Measurements from ENCODE around the gene PTCD2.
"Not testable (repeated sequence)": the region's sequence is repeated elsewhere in the genome, so short reads cannot be mapped to it uniquely, and the experiment has no call there.

PTCD2 gene

DNA sequence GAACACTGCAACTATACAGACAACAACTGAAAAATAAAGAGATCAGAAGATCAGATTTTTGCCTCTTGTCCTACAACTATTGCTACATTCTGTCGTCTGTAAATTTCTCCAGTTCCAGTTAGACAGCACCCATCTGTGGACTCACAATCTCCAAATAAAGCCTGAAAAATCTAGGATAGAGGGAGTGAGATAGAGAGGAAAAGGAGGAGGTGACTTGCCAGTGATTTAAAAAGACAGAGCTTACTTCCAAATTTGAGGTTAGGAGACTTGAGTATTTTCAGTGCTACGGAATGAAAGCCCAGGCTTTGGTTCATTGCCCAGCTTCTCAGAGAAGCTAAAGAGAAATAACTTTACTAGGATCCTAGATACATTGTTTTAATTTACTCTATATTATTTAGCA is 63.6 kb downstream of the PTCD2 start:
- DNase-seq: no peak

GRCh38 chr5:72386639-72387038 is 66.5 kb downstream of the PTCD2 start:
- DNase-seq: no peak

- DNase-seq: peak; percentile 37
These were observed 67.8 kb downstream of the PTCD2 start for GRCh38 chr5:72387985-72388384.

DNA sequence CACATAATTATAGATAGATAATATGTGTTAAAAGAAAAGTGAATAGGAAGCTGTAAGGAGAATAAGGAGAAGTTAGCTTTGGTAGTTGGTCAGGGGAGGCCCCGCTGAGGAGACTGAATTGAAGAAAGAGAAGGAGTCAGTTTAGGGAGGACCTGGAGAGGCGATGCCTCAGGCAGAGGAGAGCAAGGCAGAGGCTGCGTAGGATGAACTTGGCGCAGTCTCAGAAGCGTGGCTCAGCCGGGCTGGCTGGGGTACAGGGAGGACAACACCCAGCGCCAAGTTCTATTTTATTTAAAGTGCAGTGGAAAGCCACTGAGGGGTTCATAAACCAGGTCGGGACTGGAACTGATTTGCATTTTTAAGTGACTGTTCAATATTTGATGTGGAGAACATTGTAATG is 68.5 kb downstream of the PTCD2 start:
- DNase-seq: no peak

DNA sequence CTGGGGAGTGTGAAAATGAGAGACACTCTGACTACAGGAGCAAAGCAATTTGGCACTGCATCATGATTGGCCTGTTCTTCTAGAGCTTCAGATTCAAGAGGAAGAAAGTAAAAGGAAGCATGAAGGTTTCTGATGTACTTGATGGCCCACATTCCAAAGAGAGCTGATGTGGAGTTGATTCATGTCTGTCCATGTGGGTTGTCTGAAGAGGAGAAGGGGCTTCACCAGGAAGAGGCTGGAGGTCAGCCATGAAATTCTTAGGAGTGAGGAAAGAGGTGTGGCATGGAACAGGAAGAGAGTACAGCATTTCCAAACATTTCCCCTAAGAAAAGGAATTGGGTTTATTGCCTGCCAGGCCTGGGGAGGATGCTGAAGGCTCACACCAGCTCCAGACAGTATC is 70.7 kb downstream of the PTCD2 start:
- no peak for DNase-seq

GRCh38 chr5:72392326-72392733 is 72.2 kb downstream of the PTCD2 start:
- DNase-seq: no peak

GRCh38 chr5:72393052-72393451 is 72.9 kb downstream of the PTCD2 start:
- DNase-seq: no peak

DNA sequence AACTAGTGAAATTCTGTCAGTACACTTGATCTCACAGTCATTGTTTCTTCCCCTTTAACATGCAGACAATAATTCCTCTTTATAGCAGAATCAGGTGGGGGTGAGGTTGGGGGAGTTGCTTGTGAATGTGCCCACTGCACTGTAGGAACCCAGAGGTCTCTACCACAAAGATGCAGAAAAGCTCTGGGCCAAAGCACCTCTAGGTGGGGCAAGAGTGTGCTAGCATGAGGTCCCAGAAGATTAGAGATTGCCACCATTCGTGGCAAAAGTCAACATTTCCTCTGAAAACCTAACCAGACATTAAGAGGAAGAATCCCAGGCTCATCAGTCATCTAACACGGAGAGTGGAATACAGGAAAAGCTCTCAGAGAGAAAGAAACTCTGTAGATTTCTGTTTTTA is 74.5 kb downstream of the PTCD2 start:
- no peak for DNase-seq

- no peak for DNase-seq
These were observed 77.7 kb downstream of the PTCD2 start for GRCh38 chr5:72397836-72398235.

- no peak for DNase-seq
These were observed 80.8 kb downstream of the PTCD2 start for GRCh38 chr5:72400950-72401349.

DNA sequence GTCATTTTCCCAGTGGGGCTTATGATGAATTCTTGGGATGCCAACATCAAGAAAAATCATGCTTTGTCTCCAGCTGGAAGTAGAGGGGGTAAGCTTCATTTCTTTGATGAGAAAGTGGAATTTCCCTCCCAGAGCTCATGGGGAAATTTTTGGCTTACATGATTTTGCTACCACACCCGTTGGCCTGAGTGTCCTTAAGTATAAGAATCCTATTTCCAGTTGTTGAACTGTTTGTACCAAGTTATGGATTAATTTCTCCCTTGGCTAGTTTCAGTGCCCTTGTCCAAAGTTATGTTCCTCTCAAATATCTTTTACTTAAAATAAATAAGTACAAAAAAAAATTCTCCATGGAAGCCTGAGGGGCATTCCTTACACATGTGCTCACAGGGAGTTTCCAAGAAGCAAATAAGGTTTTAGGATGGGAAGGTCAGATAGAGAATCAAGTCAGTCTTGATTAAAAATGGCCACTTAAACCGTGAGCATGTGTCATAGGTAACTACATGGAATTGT is 82.3 kb downstream of the PTCD2 start:
- peak; percentile 25 for DNase-seq

- DNase-seq: no peak
These were observed 82.9 kb downstream of the PTCD2 start for GRCh38 chr5:72402959-72403628.

DNA sequence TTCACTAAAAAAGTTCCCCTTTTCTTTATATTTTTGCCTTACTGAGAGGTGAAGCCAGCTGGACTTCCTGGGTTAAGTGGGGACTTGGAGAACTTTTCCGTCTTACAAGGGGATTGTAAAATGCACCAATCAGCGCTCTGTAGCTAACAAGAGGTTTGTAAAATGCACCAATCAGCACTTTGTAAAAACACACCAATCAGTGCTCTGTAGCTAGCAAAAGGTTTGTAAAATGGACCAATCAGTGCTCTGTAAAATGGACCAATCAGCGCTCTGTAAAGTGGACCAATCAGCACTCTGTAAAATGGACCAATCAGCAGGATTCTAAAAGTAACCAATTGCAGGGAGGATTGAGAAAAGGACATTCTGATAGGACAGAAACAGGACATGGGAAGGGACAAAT is 84.6 kb downstream of the PTCD2 start:
- DNase-seq: not testable (repeated sequence)

DNA sequence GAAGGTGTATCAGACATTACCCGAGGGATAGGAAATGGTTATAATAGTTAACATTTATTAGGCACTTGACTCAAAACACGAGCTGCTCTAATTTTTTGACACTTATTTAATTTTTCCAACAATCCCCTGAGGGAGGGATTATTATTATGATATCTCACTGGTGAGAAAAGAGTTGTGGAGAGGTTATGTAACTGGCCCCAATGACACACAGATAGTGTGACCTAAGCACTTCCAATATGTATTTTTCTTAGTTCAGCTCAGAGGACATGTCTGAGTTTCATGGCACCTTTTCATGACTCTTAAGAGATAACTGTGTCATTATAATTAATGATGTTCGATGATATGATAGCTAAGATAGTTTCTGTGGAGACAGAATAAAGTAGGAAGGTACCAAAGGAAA is 86.9 kb downstream of the PTCD2 start:
- no peak for DNase-seq

DNA sequence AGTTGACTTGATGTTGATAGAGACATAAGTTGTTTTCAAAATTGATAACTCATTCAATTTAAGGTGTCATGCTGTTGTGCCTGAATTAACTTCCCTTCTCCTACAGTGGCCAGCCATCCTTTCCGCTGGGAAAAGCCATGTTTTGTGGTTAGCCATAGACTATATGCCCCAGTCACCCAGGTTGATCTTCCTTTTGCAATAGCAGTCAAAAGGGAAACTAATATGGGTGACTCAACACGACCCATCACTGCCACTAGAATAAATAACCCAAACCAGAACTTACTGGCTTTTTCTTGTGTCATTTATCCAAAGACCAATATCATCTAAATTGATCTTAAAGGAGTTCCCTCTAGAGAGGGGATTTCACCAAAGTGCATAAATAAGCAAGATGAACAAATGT is 87.4 kb downstream of the PTCD2 start:
- no peak for DNase-seq

DNA sequence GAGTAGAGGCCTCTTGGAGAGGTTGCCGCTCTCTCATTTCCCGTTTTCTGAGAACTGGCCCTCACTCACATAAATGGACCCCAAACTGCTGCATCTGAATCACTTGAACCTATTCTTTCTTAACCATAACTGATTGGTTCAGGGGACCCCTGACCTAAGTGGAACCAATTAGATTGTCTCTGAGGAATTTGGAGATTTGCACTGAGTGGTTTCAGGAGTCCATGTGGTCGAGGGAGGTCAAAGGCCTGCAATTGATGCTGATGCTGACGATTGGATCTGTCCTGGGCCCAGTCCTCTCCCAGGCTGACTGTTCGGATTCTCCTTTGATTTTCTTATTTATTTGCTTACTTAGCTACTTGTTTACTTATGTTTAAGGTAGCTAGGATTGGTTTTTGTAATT is 88.0 kb downstream of the PTCD2 start:
- DNase-seq: no peak

GRCh38 chr5:72408603-72409002 is 88.4 kb downstream of the PTCD2 start:
- no peak for DNase-seq

DNA sequence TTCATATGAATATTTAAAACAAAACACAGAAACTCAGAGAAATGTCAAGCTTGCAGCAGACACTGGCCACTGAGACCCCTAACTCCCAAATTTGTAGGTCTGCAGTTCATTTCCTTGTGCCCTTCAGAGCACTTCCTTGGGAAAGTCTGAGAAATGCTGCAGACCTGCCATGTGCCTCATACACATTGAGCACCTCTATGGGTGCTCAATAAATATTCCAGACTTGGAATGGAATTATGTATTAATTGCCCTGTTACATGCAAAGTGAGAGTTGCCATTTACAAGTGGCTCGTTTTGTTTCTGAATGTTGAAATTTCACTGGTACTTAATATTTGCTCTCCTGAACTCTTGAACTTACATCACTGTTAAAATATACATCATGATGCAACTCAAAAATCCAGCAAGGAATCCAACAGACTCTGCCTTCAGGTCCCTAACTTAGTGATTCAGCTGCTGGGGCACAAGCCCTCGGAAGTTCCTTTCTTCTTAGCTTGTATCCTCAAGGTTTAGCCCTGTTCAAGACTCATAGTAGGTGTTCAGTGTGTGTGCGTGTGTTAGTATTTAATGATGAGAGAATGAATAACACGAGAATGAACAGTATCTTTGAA is 90.6 kb downstream of the PTCD2 start:
- no peak for DNase-seq

GRCh38 chr5:72412283-72413055 is 92.3 kb downstream of the PTCD2 start:
- DNase-seq: no peak

- no peak for DNase-seq
These were observed 95.6 kb downstream of the PTCD2 start for GRCh38 chr5:72415616-72416325.

DNA sequence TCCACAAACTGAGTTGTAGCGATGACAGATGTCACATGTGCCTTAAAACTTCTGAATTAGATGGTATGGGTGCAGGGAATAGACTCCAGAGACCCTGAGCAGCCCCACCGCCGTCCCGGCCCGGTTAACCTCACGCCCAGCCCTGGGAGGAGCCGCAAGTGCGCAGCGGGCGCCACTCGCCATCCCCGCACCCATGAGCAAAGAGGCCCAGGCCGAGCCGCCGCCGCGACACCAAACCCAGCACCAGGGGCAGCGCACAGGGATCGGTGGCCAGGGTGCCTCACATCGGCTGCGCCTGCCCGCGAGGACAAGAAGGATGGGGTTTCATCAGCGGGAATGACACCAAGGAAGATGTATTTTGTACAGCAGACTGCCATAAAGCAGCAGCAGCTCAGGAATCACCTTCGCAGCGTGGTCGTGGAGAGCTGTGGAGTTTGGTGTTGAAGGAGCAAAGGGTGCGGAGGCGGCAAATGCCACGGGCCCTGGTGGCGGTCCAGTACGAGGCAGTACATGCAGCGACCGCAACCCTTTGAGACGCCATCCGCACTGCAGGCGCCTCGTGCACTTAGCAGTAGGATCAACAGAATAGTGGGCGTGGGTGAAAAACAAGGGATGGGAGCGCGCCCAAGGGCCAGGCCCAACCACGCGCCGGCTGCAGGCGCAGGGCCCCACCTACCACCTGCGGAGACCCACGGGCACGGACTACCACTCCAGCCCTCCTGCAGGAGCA is 97.3 kb downstream of the PTCD2 start:
- no peak for DNase-seq

All from eye (tissue), 1 donor.